Cardiac fibroblast (primary cell): ENCODE data around the gene NAALADL2.

Experiments
- DNase-seq, 2 donors: peaks; one replicate each; pipeline versions ENCODE4 v3.0.0 to v3.0.0-alpha.2; 2010; ENCODE audit warnings: low read depth in 2 of 2
- H3K4me3 ChIP-seq, 2 donors: replicated peaks in 1 of 2; 1 replicate in 1 of 2; 2 replicates in 1 of 2; pipeline ENCODE4 v1.5.1; 2011; ENCODE audit warnings: low read depth in 2 of 2, low read length in 2 of 2, mild to moderate bottlenecking in 2 of 2, moderate library complexity in 1 of 2
- CTCF ChIP-seq: IDR thresholded peaks from one replicate; pipeline ENCODE4 v1.5.1; 2011; ENCODE audit warnings: low read depth, mild to moderate bottlenecking, low read length, inconsistent platforms

NAALADL2 gene

GRCh38 chr3:175564363-175564762 is 705.2 kb downstream of the NAALADL2 start:
- TF ChIP-seq CTCF = no peak
- peak in 1 of 2 donors; percentile 3 for DNase-seq
- no peak overlapping the region for H3K4me3 ChIP-seq

DNA sequence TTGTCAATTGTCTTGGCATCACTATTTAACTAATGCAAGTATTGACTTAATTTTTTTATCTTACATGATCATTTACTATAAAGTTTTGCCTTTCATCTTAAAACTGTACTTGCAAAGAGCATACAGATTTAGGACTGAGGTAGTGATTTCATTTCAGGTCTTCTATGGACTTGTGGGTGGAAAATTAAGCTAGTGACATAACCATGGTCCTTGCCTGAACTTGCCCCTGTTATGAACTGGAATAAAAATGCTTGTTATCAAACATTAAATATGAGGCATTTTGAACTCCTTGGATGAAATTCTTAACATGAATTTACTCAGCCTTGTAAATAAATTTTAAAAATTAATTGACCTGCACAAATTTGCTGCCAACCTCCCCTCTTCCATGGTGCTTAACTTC is 712.0 kb downstream of the NAALADL2 start:
- no peak for TF ChIP-seq CTCF
- H3K4me3 ChIP-seq = no peak overlapping the region
- no peak for DNase-seq

- no peak overlapping the region for H3K4me3 ChIP-seq
- no peak for DNase-seq
- no peak for TF ChIP-seq CTCF
Measured at GRCh38 chr3:175573226-175573625, 714.1 kb downstream of the NAALADL2 start.

DNA sequence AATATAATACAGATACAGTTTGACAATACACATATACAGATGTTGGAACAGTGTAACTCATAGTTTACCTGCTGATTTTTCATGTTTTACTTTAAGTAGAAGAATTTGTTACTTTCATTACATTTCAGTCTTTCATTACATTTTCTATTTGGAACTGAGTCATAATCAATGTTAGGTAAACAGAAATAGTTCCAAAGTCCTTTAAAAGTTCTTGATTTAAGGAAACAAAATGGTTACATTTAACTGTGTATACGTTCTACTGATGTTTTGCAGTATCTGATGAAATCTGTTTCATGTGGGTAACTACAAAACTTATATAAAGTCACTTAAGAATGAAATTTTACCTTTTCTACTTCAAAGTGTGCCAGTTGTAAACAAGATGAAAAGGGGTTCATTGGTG is 721.2 kb downstream of the NAALADL2 start:
- DNase-seq = no peak
- no peak for TF ChIP-seq CTCF
- H3K4me3 ChIP-seq = no peak overlapping the region

- DNase-seq = peak; percentile 14 to 78
- H3K4me3 ChIP-seq = no peak overlapping the region
- TF ChIP-seq CTCF = no peak
Measured at GRCh38 chr3:175585898-175586297, 726.8 kb downstream of the NAALADL2 start.

- DNase-seq = no peak
- no peak overlapping the region for H3K4me3 ChIP-seq
- no peak for TF ChIP-seq CTCF
Measured at GRCh38 chr3:175590745-175591144, 731.6 kb downstream of the NAALADL2 start.

- TF ChIP-seq CTCF = no peak
- no peak for DNase-seq
- no peak overlapping the region for H3K4me3 ChIP-seq
Measured at GRCh38 chr3:175591375-175591774, 732.2 kb downstream of the NAALADL2 start.
